ENCODE data around the gene VPS8. TPM values are rescaled to one million over a fixed set of nuclear protein-coding genes. Genes with fewer than 3 reads are reported as not detected.

VPS8 gene
- total and polyA plus RNA-seq, 2 of the 13 experiments (the other 11 are each of a cell fraction or from before 2014, with no cell fraction given) = 14.2 to 35.1 TPM

- no peak for TF ChIP-seq BRF2 (CRISPR knock-in tag; IDR thresholded peaks at IDR 0.05)
- no peak for TF ChIP-seq ZNF850 (CRISPR knock-in tag; conservative IDR thresholded peaks at IDR 0.05)
- no peak for TF ChIP-seq LCORL (IDR thresholded peaks at IDR 0.05)
- no peak for TF ChIP-seq LCORL (CRISPR knock-in tag; IDR thresholded peaks at IDR 0.05)
- TF ChIP-seq ZNF629 (CRISPR knock-in tag; conservative IDR thresholded peaks at IDR 0.05) = no peak
Observed at GRCh38 chr3:184919651-184920050, 107.7 kb downstream of the VPS8 start (continued).

GRCh38 chr3:184924547-184924946 lies 112.6 kb downstream of the VPS8 start:
- ATAC-seq = no peak
- DNase-seq (ENCODE audit: low spot score) = no peak
- BruUV-seq (replicated peaks) = no TSS peak
- no peaks in the 10 kb centered on the region for H3K79me2 ChIP-seq (ENCODE audit: insufficient read depth, low read length)
- H3K9me3 ChIP-seq (ENCODE audit: low read length) = no peaks in the 10 kb centered on the region
- H3K27ac ChIP-seq (ENCODE audit: extremely low read length, insufficient read depth, low read length) = no peak overlapping the region
- no peak overlapping the region for H2AFZ ChIP-seq (ENCODE audit: low read length)
- H3K27me3 ChIP-seq (ENCODE audit: control insufficient read depth in 1 of 2, insufficient read depth in 2 of 2, low read length in 2 of 2) = no peaks in the 10 kb centered on the region
- ChIA-PET CTCF (ENCODE audit: low intra/inter-chr PET ratio, low total read pairs) (no interaction called here), POLR2A (no interaction called here)
- peaks cover 6 to 14% of the 10 kb centered on the region in 2 experiments; a peak in 2 of 5 replicates for H3K36me3 ChIP-seq (replicated peaks in 1 of 2; ENCODE audit: control insufficient read depth in 1 of 2, insufficient read depth in 2 of 2, low read length in 2 of 2)
- no peak overlapping the region for H3K4me3 ChIP-seq (replicated peaks in 1 of 3; ENCODE audit: insufficient read depth in 1 of 3, low read depth in 2 of 3, low read length in 3 of 3)
- intact Hi-C loops (cut with micrococcal nuclease; ENCODE audit: unreplicated experiment) (no loop called here), in situ Hi-C loops (cut with HindIII; ENCODE audit: extremely low pct_ligation_motif_present, low pct_unique_long_range_greater_than_20kb) (no loop called here)
- H4K20me1 ChIP-seq (ENCODE audit: insufficient read depth, low read length) = no peaks in the 10 kb centered on the region
- no peaks in the 10 kb centered on the region for H3K4me1 ChIP-seq (ENCODE audit: insufficient read depth, low read length)
- 95% methylated on average over 7 of the region's 7 CpGs for WGBS (ENCODE audit: low lambda C conversion rate)
- no peak overlapping the region for H3K4me2 ChIP-seq (ENCODE audit: low read depth, low read length)
- no peak for FAIRE-seq
- H3K9ac ChIP-seq (ENCODE audit: insufficient read depth, low read depth, low read length) = no peak overlapping the region
- TF ChIP-seq ATF4 (CRISPR knock-in tag; IDR thresholded peaks at IDR 0.05) (no peak), MXI1 (IDR thresholded peaks at IDR 0.05; ENCODE audit: borderline replicate concordance, low read depth, low read length) (no peak), ADNP (CRISPR knock-in tag; IDR thresholded peaks at IDR 0.05) (no peak), SETDB1 (CRISPR knock-in tag; IDR thresholded peaks at IDR 0.05; ENCODE audit: borderline replicate concordance) (no peak), DBP (CRISPR knock-in tag; IDR thresholded peaks at IDR 0.05; ENCODE audit: not compliant biosample characterization) (no peak), NFKB2 (CRISPR knock-in tag; IDR thresholded peaks at IDR 0.05; ENCODE audit: borderline replicate concordance) (no peak), ZNF788 (CRISPR knock-in tag; IDR thresholded peaks at IDR 0.05; ENCODE audit: borderline replicate concordance) (no peak), ZNF468 (CRISPR knock-in tag; IDR thresholded peaks at IDR 0.05) (no peak), SMARCC2 (IDR thresholded peaks at IDR 0.05) (no peak), PPARG (CRISPR knock-in tag; conservative IDR thresholded peaks at IDR 0.05) (no peak), ZNF251 (CRISPR knock-in tag; IDR thresholded peaks at IDR 0.05) (no peak), FOXP4 (CRISPR knock-in tag; IDR thresholded peaks at IDR 0.05) (no peak), GATA4 (IDR thresholded peaks at IDR 0.05; ENCODE audit: borderline replicate concordance, low read depth) (no peak), POGZ (CRISPR knock-in tag; IDR thresholded peaks at IDR 0.05) (no peak), HDAC2 (CRISPR knock-in tag; IDR thresholded peaks at IDR 0.05) (no peak), NFE2L1 (CRISPR knock-in tag; IDR thresholded peaks at IDR 0.05; ENCODE audit: borderline replicate concordance) (no peak)

All from HepG2 (cell line).